ENCODE results near the gene CLIC5.

- TF ChIP-seq CTCF (IDR thresholded peaks at IDR 0.05; ENCODE audit: poor library complexity, severe bottlenecking), result no peak
- TF ChIP-seq SMC3 (conservative IDR thresholded peaks at IDR 0.05; ENCODE audit: poor library complexity), result no peak
- no peak for TF ChIP-seq MXI1 (conservative IDR thresholded peaks at IDR 0.05; ENCODE audit: poor library complexity, severe bottlenecking)
These were observed 81.8 kb downstream of the CLIC5 start for GRCh38 chr6:45933855-45934254.
